Fibroblast of mammary gland (primary cell): ENCODE measurements around the gene CACNA1G.

Source experiments
- DNase-seq: peaks from one replicate; pipeline ENCODE4 v3.0.0-alpha.2; 2010; ENCODE audit warnings: low read depth
- H3K4me3 ChIP-seq: 2 replicates; pipeline ENCODE4 v1.5.1; 2011; ENCODE audit warnings: low read depth, mild to moderate bottlenecking, low read length, moderate library complexity; ENCODE audit not compliant: control insufficient read depth
- CTCF ChIP-seq: conservative IDR thresholded peaks from 2 replicates; pipeline ENCODE4 v1.5.1; 2011; ENCODE audit warnings: low read depth, low read length, inconsistent platforms; ENCODE audit not compliant: control insufficient read depth, insufficient read depth

CACNA1G gene

GRCh38 chr17:50570528-50570927 lies 10.0 kb downstream of the CACNA1G start:
- DNase-seq, result no peak
- no peak for TF ChIP-seq CTCF
- H3K4me3 ChIP-seq, result no peak overlapping the region

- TF ChIP-seq CTCF, result no peak
- DNase-seq, result no peak
- H3K4me3 ChIP-seq, result no peak overlapping the region
Measured at GRCh38 chr17:50571681-50572080, 11.2 kb downstream of the CACNA1G start.

- TF ChIP-seq CTCF, result no peak
- H3K4me3 ChIP-seq, result no peak overlapping the region
- DNase-seq, result no peak
Measured at GRCh38 chr17:50572541-50572940, 12.0 kb downstream of the CACNA1G start.

GRCh38 chr17:50573866-50574611 lies 13.5 kb downstream of the CACNA1G start:
- no peak for DNase-seq
- H3K4me3 ChIP-seq, result no peak overlapping the region
- no peak for TF ChIP-seq CTCF

- no peak for DNase-seq
- H3K4me3 ChIP-seq, result no peak overlapping the region
- TF ChIP-seq CTCF, result no peak
Measured at GRCh38 chr17:50575581-50576210, 15.2 kb downstream of the CACNA1G start.

- no peak for TF ChIP-seq CTCF
- no peak for DNase-seq
- H3K4me3 ChIP-seq, result no peak overlapping the region
Measured at GRCh38 chr17:50576864-50577263, 16.3 kb downstream of the CACNA1G start.

- H3K4me3 ChIP-seq, result no peak overlapping the region
- no peak for TF ChIP-seq CTCF
Measured at GRCh38 chr17:50577451-50577954, 17.0 kb downstream of the CACNA1G start.

More at GRCh38 chr17:50577451-50577954, 17.0 kb downstream of the CACNA1G start:
- no peak for DNase-seq
